Measurements from ENCODE around the gene SNX2.
"Not testable (repeated sequence)": the region's sequence is repeated elsewhere in the genome, so short reads cannot be mapped to it uniquely, and the experiment has no call there.

The SNX2 gene

GRCh38 chr5:122774861-122775549 is at the start of gene SNX2:
Gene SNX2, plus strand, starts transcription at chr5:122775080. Its CDS starts 24 bp downstream, at chr5:122775104.
- peak; percentile 84 for DNase-seq (ENCODE audit: low spot score)

- DNase-seq (ENCODE audit: low spot score): no peak
Measured at GRCh38 chr5:122727112-122727541, 47.8 kb upstream of the SNX2 start.

DNA sequence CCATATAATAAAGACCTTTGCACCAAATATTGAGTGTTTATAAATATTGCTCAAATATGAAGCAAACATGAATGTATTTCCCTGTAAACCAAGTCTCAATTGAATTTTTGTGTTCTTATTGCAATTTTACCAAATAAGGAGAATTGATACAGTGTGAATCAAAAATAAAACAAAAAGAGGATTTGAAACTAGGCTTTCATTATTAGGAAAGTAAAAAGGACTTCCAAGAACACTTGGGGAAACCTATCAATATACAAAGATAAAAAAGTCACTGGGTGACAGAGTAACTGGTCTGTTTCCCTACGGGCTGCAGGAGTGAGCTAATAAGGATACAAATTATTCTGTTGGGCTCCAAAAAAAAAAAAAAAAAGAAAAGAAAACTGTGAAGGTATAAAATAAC is 44.8 kb upstream of the SNX2 start:
- DNase-seq (ENCODE audit: low spot score): no peak

- no peak for DNase-seq (ENCODE audit: low spot score)
Measured at GRCh38 chr5:122730456-122730855, 44.4 kb upstream of the SNX2 start.

- no peak for DNase-seq (ENCODE audit: low spot score)
Measured at GRCh38 chr5:122736086-122736845, 38.6 kb upstream of the SNX2 start.

DNA sequence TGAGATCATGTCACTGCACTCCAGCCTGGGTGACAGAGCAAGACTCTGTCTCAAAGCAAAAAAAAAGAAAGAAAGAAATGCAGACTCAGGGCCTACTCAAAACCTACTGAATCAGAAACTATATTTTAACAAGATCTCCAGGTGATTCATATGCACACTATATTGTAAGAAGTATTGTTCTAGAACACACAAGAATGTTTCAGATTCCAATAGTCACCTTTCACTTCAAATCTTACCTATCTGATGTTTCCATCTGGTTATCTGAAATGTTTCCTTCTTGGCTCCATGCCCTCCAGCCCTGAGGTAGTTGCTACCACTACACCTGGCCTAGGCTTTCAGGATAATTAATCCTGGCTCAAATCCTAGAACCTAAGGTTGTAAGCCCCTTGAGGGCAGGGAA is 36.8 kb upstream of the SNX2 start:
- DNase-seq (ENCODE audit: low spot score): no peak

- DNase-seq (ENCODE audit: low spot score): no peak
Measured at GRCh38 chr5:122741681-122742080, 33.2 kb upstream of the SNX2 start.

DNA sequence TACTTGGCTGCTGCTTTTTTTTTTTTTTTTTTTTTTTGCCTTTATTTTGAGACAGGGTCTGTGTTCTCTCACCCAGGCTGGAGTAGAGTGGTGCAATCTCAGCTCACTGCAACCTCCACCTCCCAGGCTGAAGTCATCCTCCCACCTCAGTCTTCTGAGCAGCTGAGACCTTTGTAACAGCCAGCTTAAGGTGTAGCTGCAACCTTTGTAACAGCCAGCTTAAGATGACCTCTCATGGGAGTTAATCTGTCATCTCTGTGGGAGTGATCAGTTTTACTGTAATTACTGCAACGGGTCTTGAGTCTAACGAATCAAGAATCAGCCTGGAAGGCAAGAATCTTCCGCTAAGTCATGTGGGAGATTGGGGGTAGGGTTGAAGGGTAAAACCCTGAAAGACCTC is 31.6 kb upstream of the SNX2 start:
- no peak for DNase-seq (ENCODE audit: low spot score)

DNA sequence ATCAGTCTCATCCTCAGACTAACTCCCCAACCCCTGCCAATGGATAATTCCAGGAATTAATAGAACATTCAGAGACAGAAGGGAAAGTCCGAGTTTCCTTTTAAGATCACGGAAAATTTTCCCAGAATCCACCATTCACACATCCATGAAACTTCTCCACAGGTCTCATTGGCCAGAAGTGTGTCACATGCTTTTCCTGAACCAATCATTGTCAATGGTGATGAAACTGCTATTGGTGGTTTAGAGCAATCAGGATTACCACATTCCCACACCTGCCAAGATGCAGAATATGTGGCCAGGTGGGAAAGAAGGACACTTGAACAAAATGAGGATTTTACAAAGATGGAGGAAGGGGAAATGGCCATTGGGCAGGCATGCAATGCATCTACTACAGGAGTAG is 29.3 kb upstream of the SNX2 start:
- DNase-seq (ENCODE audit: low spot score): no peak

DNA sequence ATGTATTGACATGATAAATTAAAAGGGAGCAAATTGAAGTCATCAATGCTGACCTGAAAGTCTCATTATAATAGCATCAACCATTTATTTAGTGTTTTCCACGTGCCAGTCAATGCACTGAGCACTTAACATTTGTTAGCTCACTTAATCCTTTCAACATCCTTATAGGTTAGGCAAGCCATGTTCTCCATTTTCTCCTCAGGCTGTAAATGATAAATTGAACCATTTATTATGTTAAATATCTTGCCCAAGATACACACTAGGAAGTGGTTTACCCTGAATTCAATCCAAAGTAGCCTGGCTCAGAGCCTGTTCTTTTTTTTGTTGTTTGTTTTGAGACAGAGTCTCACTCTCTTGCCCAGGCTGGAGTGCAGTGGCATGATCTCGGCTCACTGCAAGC is 25.0 kb upstream of the SNX2 start:
- no peak for DNase-seq (ENCODE audit: low spot score)

GRCh38 chr5:122751293-122751782 is 23.5 kb upstream of the SNX2 start:
- DNase-seq (ENCODE audit: low spot score): no peak

DNA sequence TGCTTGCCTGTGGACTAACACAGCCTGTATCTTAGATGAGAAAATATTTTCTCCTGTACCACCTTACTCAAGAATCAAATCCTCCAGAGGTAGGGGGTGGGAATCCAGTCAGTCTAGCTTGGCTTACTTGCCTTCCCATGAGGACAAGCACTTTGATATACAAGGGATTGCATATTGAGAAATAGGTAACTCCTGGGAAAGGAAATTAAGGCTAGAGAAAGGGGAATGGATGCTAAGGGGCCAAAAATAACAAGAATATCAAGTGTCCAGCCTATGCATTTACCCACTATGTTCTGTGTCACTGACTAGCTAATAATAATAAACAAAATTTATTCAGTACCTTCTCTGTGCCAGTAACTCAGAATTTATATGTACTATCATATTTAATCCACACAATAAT is 21.4 kb upstream of the SNX2 start:
- DNase-seq (ENCODE audit: low spot score): no peak

GRCh38 chr5:122755783-122756182 is 19.1 kb upstream of the SNX2 start:
- no peak for DNase-seq (ENCODE audit: low spot score)

DNA sequence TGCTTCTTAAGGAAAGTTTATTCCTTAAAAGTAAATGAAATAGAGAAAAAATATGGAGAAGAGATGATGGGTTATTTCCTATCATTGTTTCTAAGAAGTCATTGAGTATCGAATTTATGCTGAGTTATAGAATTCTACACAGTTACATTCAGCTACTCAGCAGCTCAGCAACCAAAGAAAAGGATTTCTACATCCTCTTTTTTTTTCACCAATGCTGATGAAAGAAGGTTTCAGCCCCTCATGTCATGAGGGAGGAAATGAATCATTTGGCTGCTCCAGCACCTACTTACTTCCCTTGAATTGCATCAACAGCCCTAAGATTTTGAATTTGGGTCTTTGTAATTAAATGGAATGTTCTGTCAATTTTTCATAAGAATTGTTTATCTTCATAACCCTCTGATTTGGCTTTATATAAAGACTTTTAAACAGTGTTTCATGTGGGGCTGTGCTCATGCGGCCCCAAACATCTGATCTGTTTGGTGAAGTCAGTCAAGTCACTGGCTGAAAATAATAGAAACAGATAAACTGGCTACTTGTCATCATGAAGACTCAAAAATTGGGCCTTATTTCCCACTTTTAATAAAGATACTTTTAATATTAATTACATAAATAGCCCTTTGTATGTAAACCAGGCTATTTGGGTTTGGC is 18.5 kb upstream of the SNX2 start:
- no peak for DNase-seq (ENCODE audit: low spot score)

DNA sequence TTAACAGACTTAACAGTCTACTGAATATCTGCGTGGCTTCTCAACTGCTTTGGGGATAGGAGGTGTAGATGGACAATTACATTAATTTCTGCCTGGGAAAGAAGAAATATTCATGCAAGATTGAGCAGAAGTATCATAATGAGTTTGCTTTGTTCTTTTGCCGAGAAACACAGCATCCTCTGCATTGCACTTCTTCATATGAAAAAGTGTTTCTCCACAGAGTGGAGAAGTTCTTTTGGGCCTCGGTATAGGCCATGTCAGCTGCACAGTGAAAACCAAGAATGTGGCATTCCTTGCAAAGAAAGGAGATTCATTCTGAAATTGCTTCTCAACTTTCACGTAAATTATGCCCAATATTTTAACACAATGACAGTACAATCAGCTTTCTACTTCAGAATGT is 17.6 kb upstream of the SNX2 start:
- no peak for DNase-seq (ENCODE audit: low spot score)

- DNase-seq (ENCODE audit: low spot score): no peak
Measured at GRCh38 chr5:122759241-122760070, 15.4 kb upstream of the SNX2 start.

GRCh38 chr5:122760236-122760635 is 14.6 kb upstream of the SNX2 start:
- no peak for DNase-seq (ENCODE audit: low spot score)

DNA sequence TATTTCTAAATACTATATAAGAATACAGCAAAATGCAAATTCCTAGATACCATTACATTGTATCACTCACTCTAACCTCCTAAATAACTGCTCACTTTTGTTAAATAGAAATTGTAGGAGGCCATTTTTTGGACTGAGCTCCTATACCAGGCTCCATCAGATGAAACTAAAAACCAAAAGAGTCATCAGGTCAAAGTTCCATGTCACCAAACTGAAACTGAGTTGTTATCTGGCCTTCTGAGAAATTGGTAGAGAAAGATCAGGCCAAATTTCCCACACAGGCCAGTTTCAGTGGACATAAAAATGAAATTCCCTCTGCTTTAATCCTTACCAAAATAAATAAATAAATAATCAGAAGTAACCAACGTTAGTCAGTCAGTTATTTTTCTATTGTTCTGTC is 13.8 kb upstream of the SNX2 start:
- DNase-seq (ENCODE audit: low spot score): no peak

DNA sequence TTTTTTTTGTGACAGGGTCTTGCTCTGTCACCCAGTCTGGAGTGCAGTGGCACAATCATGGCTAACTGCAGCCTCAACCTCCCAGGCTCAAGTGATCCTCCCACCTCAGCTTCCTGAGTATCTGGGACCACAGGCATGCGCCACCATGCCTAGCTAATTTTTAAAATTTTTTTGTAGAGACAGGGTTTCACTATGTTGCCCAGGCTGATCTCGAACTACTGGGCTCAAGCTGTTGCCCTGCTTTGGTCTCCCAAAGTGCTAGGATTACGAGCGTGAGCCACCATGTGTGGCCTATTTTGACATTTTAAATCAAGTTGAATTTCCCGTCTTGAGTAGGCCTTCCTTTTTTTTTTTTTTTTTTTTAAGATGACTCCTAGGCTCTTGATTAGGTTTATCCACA is 13.0 kb upstream of the SNX2 start:
- not testable (repeated sequence) for DNase-seq (ENCODE audit: low spot score)

DNA sequence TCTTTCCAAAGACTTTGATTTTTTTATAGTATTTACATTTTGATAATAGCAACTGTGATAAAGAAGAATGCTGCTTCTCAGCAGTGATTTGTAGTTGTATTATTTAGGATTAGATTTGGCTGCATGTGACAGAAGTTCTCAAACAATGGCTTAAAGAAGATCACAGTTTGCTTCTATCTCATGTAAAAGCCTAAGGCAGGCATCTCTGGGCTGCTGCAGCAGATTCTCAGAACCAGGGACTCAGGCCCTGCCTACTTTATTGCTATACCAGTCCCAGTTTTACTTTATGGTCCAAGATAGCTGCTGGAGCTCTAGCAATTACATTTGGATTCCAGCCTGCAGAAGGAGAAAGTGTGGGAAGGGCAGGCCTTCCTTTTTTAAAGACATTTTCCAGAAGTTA is 8.8 kb upstream of the SNX2 start:
- no peak for DNase-seq (ENCODE audit: low spot score)

- DNase-seq (ENCODE audit: low spot score): no peak
Measured at GRCh38 chr5:122770477-122770876, 4.4 kb upstream of the SNX2 start.

DNA sequence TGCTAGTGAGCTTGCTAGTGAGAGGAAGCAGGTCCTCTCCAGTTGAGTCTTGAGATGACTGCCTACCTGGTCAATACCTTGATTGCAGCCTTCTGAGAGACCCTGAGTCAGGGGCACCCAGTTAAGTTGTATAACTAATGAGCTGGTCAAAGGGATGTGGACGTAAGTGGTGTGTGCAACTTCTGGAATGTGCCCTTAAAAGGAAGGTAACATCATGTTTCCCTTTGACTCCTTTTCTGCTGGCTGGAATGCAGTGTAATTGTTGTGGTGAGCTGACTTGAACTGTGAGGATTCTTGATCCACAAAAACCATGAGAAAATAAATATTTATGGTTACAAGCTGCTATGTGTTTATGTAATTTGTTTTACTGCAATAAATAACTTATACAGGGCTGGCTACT is 2.4 kb upstream of the SNX2 start:
- no peak for DNase-seq (ENCODE audit: low spot score)
